ENCODE results near the gene ASB18. TPM values are rescaled to one million over a fixed set of nuclear protein-coding genes. Genes with fewer than 3 reads are reported as not detected.

ASB18 gene
- total RNA-seq, 1 donor from 2014 or later: not detected

- DNase-seq (ENCODE audit: low spot score): no peak
- no peaks in the 10 kb centered on the region for H3K4me1 Mint-ChIP-seq (ENCODE audit: low read depth)
- no peak overlapping the region for H3K27ac Mint-ChIP-seq
- no peaks in the 10 kb centered on the region for H3K36me3 Mint-ChIP-seq (ENCODE audit: low read depth)
- H3K27me3 Mint-ChIP-seq (ENCODE audit: insufficient read depth): peaks cover 1% of the 10 kb centered on the region
- intact Hi-C loops (cut with micrococcal nuclease): no loop called here
- no peak overlapping the region for H3K4me3 Mint-ChIP-seq
- no peaks in the 10 kb centered on the region for H3K9me3 Mint-ChIP-seq
Measured at GRCh38 chr2:236246711-236247246, 17.4 kb downstream of the ASB18 start.

- Mint-ChIP-seq H3K9me3 (no peaks in the 10 kb centered on the region), H3K27me3 (ENCODE audit: insufficient read depth) (peaks cover under 1% of the 10 kb centered on the region), H3K36me3 (ENCODE audit: low read depth) (no peaks in the 10 kb centered on the region), H3K4me3 (no peak overlapping the region), H3K4me1 (ENCODE audit: low read depth) (no peaks in the 10 kb centered on the region), H3K27ac (no peak overlapping the region)
- intact Hi-C loops (cut with micrococcal nuclease): no loop called here
- DNase-seq (ENCODE audit: low spot score): no peak
Measured at GRCh38 chr2:236244256-236244655, 19.9 kb downstream of the ASB18 start.

GRCh38 chr2:236242057-236242495 lies 22.1 kb downstream of the ASB18 start:
- no peaks in the 10 kb centered on the region for H3K4me1 Mint-ChIP-seq (ENCODE audit: low read depth)
- DNase-seq (ENCODE audit: low spot score): no peak
- H3K27ac Mint-ChIP-seq: no peak overlapping the region
- H3K4me3 Mint-ChIP-seq: no peak overlapping the region
- intact Hi-C loops (cut with micrococcal nuclease): no loop called here
- H3K36me3 Mint-ChIP-seq (ENCODE audit: low read depth): no peaks in the 10 kb centered on the region
- H3K9me3 Mint-ChIP-seq: no peaks in the 10 kb centered on the region
- peaks cover 8% of the 10 kb centered on the region for H3K27me3 Mint-ChIP-seq (ENCODE audit: insufficient read depth)

GRCh38 chr2:236241181-236242056 lies 22.8 kb downstream of the ASB18 start:
- no peaks in the 10 kb centered on the region for H3K9me3 Mint-ChIP-seq
- H3K27me3 Mint-ChIP-seq (ENCODE audit: insufficient read depth): peaks cover 11% of the 10 kb centered on the region
- DNase-seq (ENCODE audit: low spot score): no peak
- no peaks in the 10 kb centered on the region for H3K36me3 Mint-ChIP-seq (ENCODE audit: low read depth)
- H3K4me3 Mint-ChIP-seq: no peak overlapping the region
- H3K27ac Mint-ChIP-seq: no peak overlapping the region
- H3K4me1 Mint-ChIP-seq (ENCODE audit: low read depth): no peaks in the 10 kb centered on the region
- intact Hi-C loops (cut with micrococcal nuclease): no loop called here

GRCh38 chr2:236240228-236240990 lies 23.8 kb downstream of the ASB18 start:
- no peaks in the 10 kb centered on the region for H3K36me3 Mint-ChIP-seq (ENCODE audit: low read depth)
- intact Hi-C loops (cut with micrococcal nuclease): no loop called here
- peaks cover 21% of the 10 kb centered on the region for H3K27me3 Mint-ChIP-seq (ENCODE audit: insufficient read depth)
- H3K4me3 Mint-ChIP-seq: no peak overlapping the region
- no peak for DNase-seq (ENCODE audit: low spot score)
- H3K27ac Mint-ChIP-seq: no peak overlapping the region
- no peaks in the 10 kb centered on the region for H3K4me1 Mint-ChIP-seq (ENCODE audit: low read depth)
- H3K9me3 Mint-ChIP-seq: no peaks in the 10 kb centered on the region

- Mint-ChIP-seq H3K4me1 (ENCODE audit: low read depth) (no peaks in the 10 kb centered on the region), H3K27me3 (ENCODE audit: insufficient read depth) (peaks cover 28% of the 10 kb centered on the region), H3K4me3 (no peak overlapping the region), H3K27ac (no peak overlapping the region), H3K9me3 (no peaks in the 10 kb centered on the region), H3K36me3 (ENCODE audit: low read depth) (no peaks in the 10 kb centered on the region)
- DNase-seq (ENCODE audit: low spot score): no peak
- intact Hi-C loops (cut with micrococcal nuclease): loop anchor here (5.0 kb wide), 1 partner anchor 57 kb away; no protein-coding TSS in a partner anchor
Measured at GRCh38 chr2:236239276-236240065, 24.7 kb downstream of the ASB18 start.

GRCh38 chr2:236238751-236239150 lies 25.5 kb downstream of the ASB18 start:
- Mint-ChIP-seq H3K4me3 (no peak overlapping the region), H3K4me1 (ENCODE audit: low read depth) (no peaks in the 10 kb centered on the region)

GRCh38 chr2:236237468-236238190 lies 26.6 kb downstream of the ASB18 start:
- Mint-ChIP-seq H3K4me3 (no peak overlapping the region), H3K4me1 (ENCODE audit: low read depth) (no peaks in the 10 kb centered on the region), H3K27me3 (ENCODE audit: insufficient read depth) (peaks cover 30% of the 10 kb centered on the region), H3K36me3 (ENCODE audit: low read depth) (no peaks in the 10 kb centered on the region), H3K9me3 (no peaks in the 10 kb centered on the region), H3K27ac (no peak overlapping the region)
- DNase-seq (ENCODE audit: low spot score): no peak
- intact Hi-C loops (cut with micrococcal nuclease): loop anchor here (5.0 kb wide), 1 partner anchor 55 kb away; no protein-coding TSS in a partner anchor

More at GRCh38 chr2:236238751-236239150, 25.5 kb downstream of the ASB18 start:
- Mint-ChIP-seq H3K36me3 (ENCODE audit: low read depth) (no peaks in the 10 kb centered on the region), H3K27me3 (ENCODE audit: insufficient read depth) (peaks cover 30% of the 10 kb centered on the region), H3K9me3 (no peaks in the 10 kb centered on the region), H3K27ac (no peak overlapping the region)
- intact Hi-C loops (cut with micrococcal nuclease): loop anchor here (5.0 kb wide), 1 partner anchor 56 kb away; no protein-coding TSS in a partner anchor
- no peak for DNase-seq (ENCODE audit: low spot score)

- Mint-ChIP-seq H3K4me3 (no peak overlapping the region), H3K27me3 (ENCODE audit: insufficient read depth) (peaks cover 30% of the 10 kb centered on the region), H3K27ac (no peak overlapping the region), H3K9me3 (no peaks in the 10 kb centered on the region), H3K4me1 (ENCODE audit: low read depth) (no peaks in the 10 kb centered on the region), H3K36me3 (ENCODE audit: low read depth) (no peaks in the 10 kb centered on the region)
- intact Hi-C loops (cut with micrococcal nuclease): loop anchor here (5.0 kb wide), 1 partner anchor 55 kb away; no protein-coding TSS in a partner anchor
- DNase-seq (ENCODE audit: low spot score): no peak
Measured at GRCh38 chr2:236236559-236237452, 27.4 kb downstream of the ASB18 start.

GRCh38 chr2:236229186-236229585 lies 35.0 kb downstream of the ASB18 start:
- no peak for DNase-seq (ENCODE audit: low spot score)
- no peaks in the 10 kb centered on the region for H3K4me1 Mint-ChIP-seq (ENCODE audit: low read depth)
- peaks cover 11% of the 10 kb centered on the region for H3K9me3 Mint-ChIP-seq
- H3K36me3 Mint-ChIP-seq (ENCODE audit: low read depth): no peaks in the 10 kb centered on the region
- intact Hi-C loops (cut with micrococcal nuclease): no loop called here
- no peak overlapping the region for H3K4me3 Mint-ChIP-seq
- peaks cover under 1% of the 10 kb centered on the region for H3K27me3 Mint-ChIP-seq (ENCODE audit: insufficient read depth)
- H3K27ac Mint-ChIP-seq: no peak overlapping the region

- Mint-ChIP-seq H3K9me3 (peaks cover 3% of the 10 kb centered on the region), H3K36me3 (ENCODE audit: low read depth) (no peaks in the 10 kb centered on the region), H3K27me3 (ENCODE audit: insufficient read depth) (no peaks in the 10 kb centered on the region), H3K27ac (no peak overlapping the region), H3K4me3 (no peak overlapping the region), H3K4me1 (ENCODE audit: low read depth) (no peaks in the 10 kb centered on the region)
- intact Hi-C loops (cut with micrococcal nuclease): no loop called here
- no peak for DNase-seq (ENCODE audit: low spot score)
Measured at GRCh38 chr2:236223675-236224074, 40.5 kb downstream of the ASB18 start.

All from activated T-helper 1 cell treated with anti-CD3 and anti-CD28 coated beads, Interleukin-12 subunit alpha, Interleukin-12 subunit beta, Interleukin-2, Interleukin-4 antibody, amounts not matched to agents 30 ng/mL and 10 ng/mL and 1 ng/mL, durations not matched to agents 14 hours and 24 hours and 36 hours (primary cell).